GM18861 (cell line): ENCODE data around the gene EXOSC1.
"Not testable (repeated sequence)": the region's sequence is repeated elsewhere in the genome, so short reads cannot be mapped to it uniquely, and the experiment has no call there.

Source experiments
- ATAC-seq: cut with Tn5 transposase; IDR thresholded peaks from one replicate; pipeline ENCODE4 v1.9.1; 2021; ENCODE audit not compliant: unreplicated experiment

EXOSC1 gene

GRCh38 chr10:97459933-97460332 is 14.1 kb upstream of the EXOSC1 start:
- ATAC-seq, result no peak

GRCh38 chr10:97459111-97459510 is 13.3 kb upstream of the EXOSC1 start:
- ATAC-seq, result no peak

GRCh38 chr10:97456686-97457065 is 10.9 kb upstream of the EXOSC1 start:
- ATAC-seq, result no peak

- ATAC-seq, result no peak
Measured at GRCh38 chr10:97456034-97456685, 10.4 kb upstream of the EXOSC1 start.

DNA sequence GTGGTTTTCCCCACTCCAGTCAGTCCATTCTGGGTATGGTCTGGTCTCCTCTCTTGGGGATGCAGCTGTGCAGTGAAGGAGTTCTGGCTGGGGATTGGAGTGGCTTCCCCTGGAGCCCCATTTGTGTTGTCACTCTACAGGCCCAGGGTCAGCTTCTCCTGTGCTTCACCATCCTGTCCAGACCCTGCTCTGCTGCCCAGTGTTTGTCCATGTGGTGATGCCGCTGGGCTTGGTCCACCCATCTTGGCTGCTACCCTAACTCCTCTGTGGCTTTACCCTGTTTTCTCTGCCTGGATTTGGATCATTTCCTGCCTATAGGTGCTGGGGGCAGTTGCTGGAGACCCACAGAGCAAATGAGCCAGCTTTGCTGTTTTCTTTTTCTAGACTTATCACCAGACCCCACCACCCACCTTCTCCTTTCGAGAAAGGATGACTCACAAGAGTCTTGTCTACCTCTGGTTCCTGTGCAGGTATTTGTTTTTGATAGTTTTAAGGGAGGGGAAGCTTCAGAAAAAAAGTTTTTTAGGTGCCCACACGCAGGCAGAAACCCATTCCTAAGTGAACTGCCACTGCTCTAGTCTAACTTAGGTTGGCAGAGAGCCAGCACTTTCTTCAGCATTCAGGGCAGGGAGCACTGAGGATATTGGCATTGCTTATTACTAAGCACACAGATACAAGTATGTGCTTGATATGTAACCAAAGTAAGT is 8.7 kb upstream of the EXOSC1 start:
- ATAC-seq, result no peak

GRCh38 chr10:97452352-97452751 is 6.5 kb upstream of the EXOSC1 start:
- no peak for ATAC-seq

DNA sequence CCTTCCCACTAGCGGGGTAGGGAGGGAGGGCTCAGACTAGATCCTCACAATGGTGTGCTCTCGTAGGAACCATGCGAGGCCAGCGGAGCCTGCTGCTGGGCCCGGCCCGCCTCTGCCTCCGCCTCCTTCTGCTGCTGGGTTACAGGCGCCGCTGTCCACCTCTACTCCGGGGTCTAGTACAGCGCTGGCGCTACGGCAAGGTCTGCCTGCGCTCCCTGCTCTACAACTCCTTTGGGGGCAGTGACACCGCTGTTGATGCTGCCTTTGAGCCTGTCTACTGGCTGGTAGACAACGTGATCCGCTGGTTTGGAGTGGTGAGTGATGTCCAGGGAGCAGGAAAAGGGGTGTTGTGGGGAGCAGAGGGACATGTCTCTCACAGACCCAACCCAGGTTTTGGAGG is 5.8 kb upstream of the EXOSC1 start:
- no peak for ATAC-seq

DNA sequence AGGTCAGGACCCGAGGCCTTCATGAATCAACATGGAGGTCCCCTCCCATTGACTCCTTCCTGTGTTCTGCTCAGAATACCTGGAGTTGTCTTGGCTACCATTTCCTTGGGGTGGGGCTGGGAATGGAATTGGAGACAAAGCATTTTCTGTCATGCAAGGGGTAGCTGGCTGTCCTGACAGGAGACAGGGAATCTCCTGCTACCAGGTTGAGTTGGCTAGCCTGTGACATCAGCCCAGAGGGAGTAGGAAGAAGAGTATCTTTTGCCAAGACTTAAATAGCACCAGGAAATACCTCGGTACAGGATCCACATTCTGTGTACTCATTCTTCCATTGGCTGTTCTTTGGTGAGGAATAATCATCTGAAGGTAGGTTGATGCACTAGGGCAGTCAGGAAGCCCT is 5.0 kb upstream of the EXOSC1 start:
- no peak for ATAC-seq

DNA sequence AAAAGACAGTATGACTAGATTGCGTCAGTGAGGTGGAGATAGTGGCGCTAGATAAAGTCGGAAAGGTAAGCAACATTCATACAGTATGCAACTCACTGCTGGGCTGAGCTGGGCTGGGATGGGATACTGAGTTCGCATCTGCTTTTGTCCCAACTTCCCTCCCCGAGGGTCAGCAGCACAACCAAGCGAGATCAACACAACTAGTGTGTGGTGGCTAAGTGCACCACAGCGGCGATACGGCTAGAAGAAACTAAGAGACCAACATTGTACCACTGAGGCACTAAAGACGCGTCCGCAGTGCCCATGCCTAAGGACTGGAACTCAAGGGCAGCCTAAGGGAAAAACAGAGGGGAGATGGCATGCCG is 467 bp downstream of the EXOSC1 start:
- ATAC-seq, result no peak

DNA sequence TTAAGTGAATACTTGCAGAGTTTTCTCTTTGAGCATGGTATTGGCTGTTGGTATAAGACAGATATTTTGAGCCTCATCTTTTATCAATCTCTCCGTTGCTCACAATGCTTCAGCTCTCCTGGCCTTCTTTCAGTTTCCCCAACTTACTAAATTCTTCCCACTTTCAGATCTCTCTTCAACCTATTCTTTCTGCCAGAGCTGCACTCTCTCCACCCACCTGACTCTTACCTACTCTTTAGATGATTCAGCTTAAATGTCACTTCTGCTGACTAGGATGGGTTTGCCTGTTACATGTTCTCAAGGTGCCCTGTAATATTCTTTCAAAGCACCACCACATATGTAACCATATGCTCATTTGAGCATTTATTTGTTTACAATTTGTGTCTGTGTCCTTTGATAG is 1.6 kb downstream of the EXOSC1 start:
- ATAC-seq, result no peak

- no peak for ATAC-seq
Measured at GRCh38 chr10:97442277-97442676, 3.5 kb downstream of the EXOSC1 start.

DNA sequence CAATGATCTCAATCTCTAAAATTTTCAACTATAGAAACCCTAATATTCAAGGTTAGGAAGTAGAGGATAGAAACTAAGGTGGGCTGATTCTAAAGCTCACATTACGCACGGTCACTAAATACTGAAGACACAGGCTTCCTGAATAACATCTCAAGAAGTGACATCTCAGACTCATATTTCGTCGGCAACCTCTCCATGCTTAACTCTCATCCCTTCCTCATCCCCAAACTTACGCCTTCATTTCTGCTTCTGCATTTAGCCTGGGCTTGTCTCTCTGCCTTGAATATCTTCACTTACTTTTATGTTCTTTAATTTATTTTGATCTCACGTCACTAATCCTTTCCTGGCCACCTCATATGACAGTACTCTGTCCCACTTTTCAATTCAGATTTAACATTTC is 10.6 kb downstream of the EXOSC1 start:
- ATAC-seq, result no peak

DNA sequence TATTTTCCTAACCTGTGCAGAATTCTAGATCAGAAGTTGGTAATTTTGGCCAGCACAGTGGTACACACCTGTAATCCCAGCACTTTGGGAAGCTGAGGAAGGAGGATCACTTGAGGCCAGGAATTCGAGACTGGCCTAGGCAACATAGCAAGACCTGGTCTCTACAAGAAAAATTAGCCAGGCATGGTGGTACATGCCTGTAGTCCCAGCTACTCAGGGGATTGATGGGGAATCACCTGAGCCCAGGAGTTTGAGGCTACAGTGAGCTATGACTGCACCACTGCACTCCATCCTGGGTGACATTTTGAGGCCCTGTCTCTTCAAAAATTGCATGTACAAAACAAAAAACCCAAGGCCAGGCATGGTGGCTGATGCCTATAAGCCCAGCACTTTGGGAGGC is 11.2 kb downstream of the EXOSC1 start:
- no peak for ATAC-seq

DNA sequence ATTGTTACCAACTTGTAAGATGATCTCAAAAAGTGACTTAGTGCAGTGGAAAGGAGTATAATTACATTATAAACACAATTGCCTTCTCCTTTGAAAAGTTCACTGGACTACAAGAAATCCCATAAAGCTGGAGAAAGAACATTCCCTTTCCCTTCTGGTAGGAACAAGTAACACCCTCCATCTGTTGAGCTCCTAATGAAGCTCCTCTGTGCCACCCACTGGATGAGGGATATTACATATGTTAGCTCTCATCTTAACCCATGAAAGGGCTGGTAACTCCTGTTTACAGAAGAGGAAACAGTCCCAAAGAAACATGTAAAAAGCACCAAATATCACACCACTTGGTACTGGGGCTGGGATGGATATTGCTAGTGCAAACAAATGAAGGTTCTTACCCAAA is 11.8 kb downstream of the EXOSC1 start:
- ATAC-seq, result no peak

GRCh38 chr10:97428572-97428981 is 17.2 kb downstream of the EXOSC1 start:
- ATAC-seq, result no peak

GRCh38 chr10:97427571-97428179 is 18.1 kb downstream of the EXOSC1 start:
- ATAC-seq, result no peak

DNA sequence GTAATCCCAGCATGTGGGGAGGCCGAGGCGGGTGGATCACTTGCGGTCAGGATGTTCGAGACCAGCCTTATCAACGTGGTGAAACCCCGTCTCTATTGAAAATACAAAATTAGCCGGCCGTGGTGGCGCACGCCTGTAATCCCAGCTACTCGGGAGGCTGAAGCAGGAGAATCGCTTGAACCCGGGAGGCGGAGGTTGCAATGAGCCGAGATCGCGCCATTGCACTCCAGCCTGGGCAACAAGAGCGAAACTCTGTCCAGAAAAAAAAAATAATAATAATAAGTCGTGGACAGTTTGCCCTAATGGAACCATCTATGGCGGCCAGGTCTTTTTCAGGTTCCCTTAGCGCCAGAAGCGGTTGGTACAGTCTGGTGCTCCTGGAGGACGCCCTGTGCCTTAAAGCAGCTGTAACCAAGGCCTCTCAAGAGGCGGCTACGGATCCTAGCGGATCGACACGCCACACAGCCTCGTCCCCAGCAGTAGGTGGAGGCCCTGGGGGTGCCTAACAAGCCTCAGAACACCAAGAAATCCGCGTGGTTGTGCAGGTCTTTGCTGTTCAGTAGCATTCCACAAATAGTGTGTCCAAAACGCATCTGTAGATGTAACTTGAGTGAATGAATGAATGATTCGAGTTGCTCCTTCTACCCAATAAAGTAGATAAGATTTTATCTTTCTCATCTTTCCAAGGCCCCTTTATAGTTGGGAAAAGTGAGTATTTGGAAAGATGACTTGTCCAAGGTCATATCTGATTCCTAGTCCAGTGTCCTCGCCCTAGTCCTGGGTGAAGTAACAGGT is 18.8 kb downstream of the EXOSC1 start:
- no peak for ATAC-seq

- ATAC-seq, result peak; percentile 76
Measured at GRCh38 chr10:97425964-97426775, 19.6 kb downstream of the EXOSC1 start, which contains the start of gene PGAM1. PGAM1 (plus strand) TSS chr10:97426191; CDS start chr10:97426308, 117 bp downstream.

- ATAC-seq, result not testable (repeated sequence)
Measured at GRCh38 chr10:97423757-97424098, 22.1 kb downstream of the EXOSC1 start.

- no peak for ATAC-seq
Measured at GRCh38 chr10:97416565-97416964, 29.2 kb downstream of the EXOSC1 start.

GRCh38 chr10:97412891-97413304 is 32.9 kb downstream of the EXOSC1 start:
- ATAC-seq, result no peak
